Activated CD4-positive, alpha-beta T cell treated with anti-CD3 and anti-CD28 coated beads for 1 hour (primary cell): ENCODE data around the gene LRRC59.
"Not testable (repeated sequence)": the region's sequence is repeated elsewhere in the genome, so short reads cannot be mapped to it uniquely, and the experiment has no call there.

Experiments used
- DNase-seq: peaks from one replicate; pipeline ENCODE4 v3.0.0-alpha.2; 2020

The LRRC59 gene

DNA sequence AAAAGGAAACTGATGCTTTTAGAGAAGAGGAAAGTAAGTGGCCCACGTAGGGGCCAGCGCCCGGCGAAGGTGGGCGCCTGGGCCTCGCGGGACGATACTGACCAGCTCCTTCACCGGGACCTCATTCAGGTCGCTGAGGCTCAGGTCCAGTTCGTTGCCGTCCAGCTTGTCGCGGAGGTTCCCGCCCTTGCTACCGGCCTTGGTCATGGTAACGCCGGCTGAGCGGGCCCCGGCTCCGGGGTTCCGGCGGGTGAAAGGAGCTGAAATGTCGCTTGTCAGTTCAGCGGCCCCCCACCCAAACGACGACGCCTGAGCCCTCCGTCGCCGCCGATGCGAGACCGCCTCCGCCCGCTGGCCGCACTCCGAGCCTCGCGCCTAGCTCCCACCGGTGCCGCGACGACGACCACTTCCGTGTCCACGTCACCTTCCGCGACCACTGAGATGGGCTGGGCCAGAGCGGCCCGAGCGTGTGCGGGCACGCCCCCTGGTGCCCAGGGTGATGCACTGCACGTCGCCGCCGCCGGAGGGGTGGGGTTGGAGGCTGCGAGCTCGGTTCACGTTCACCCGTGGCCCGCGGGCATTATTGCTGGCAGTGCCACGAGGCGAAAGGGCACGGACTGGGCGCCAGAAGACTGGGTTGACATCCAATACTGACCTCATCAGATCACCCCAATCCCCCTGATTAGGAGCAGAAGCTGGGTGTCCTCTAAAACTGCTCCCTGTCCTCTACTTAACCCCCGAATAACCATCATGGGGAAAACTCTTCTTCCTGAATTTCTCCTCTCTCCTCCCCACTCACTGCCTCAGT, at the start of gene LRRC59:
Gene LRRC59 (minus strand): TSS at position 413 of the 808 bp plus-strand sequence. CDS start 206 bp downstream, at position 207.
- DNase-seq, result peak; percentile 89

DNA sequence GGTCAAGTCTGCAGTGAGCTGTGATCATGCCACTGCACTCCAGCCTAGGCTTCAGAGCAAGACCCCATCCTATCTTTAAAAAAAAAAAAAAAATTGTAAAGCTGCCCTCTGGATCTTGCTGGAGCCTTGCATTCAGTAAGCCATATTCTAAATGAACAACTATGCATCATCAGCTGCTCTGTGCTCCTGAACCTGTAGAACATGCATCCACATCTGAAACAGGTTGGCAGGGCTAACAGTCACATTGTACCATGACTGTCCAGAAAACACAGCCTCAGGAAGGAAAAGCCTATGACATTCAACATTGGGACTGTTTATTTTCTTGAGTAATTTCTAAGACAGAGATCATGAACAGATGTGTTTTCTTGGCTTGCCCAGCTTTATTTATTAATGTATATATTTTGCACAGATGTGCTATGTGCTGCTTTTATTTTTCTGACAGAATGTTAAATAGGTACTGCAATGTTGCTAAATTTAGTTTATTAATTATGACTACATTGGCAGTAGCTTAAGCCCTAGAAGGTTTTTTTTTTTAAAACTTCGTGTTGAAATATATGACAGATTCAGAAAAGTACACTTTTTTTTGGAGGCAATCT, 48.5 kb upstream of the LRRC59 start:
- DNase-seq, result no peak

GRCh38 chr17:50444841-50445715, 47.8 kb upstream of the LRRC59 start:
- DNase-seq, result no peak

- no peak for DNase-seq
Observed at GRCh38 chr17:50443505-50443974, 46.2 kb upstream of the LRRC59 start.

GRCh38 chr17:50440838-50441829, 43.8 kb upstream of the LRRC59 start:
- no peak for DNase-seq

DNA sequence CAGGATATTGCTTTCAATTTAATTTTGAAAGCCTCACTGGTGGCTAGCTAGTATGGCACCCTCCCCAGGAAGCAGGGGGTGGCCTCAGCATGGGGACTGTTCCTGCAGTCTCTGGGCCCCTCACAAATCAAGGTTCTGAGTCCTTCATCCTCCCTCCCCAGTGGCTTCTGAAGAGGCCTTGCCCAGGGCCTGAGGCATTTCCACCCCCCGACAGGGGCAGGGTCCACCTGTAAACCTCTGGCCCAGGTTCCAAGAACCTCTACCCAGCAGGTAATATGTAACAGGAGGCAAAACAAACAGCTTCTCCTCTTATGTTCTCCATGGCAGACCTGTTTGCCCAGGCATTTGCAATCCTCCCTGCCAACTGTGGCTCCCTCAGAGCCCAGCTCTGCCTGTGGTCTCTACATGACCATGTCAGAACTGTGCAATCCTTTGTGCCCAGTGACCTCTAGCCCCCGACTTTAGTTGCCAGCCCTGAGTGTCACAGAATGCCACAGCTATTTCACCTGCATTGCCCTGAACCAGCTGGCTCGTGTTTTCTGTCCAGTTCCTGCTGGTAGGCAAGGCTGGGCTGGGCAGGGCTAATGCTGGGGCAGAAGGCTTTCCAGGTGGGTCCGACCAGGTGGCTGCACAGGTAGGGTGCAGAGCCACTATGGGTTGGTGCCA, 43.0 kb upstream of the LRRC59 start:
- no peak for DNase-seq

DNA sequence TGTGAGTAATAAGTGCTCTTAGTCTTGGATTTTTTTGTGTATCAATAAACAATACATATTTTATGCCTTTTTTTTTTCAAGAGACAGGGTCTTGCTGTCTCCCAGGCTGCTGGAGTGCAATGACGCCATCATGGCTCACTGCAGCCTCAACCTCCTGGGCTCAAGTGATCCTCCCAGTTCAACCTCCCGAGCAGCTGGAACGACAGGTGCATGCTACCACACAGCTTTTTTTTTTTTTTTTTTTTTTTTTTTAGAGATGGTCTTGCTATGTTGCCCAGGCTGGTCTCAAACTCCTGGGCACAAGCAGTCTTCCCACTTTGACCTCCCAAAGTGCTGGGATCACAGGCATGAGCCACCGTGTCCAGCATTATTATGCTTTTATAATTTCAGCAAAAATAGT, 41.7 kb upstream of the LRRC59 start:
- DNase-seq, result no peak

- no peak for DNase-seq
Observed at GRCh38 chr17:50437409-50437808, 40.1 kb upstream of the LRRC59 start.

GRCh38 chr17:50432125-50432762, 34.9 kb upstream of the LRRC59 start:
- no peak for DNase-seq

GRCh38 chr17:50430821-50431618, 33.7 kb upstream of the LRRC59 start:
- DNase-seq, result no peak

GRCh38 chr17:50429793-50430192, 32.5 kb upstream of the LRRC59 start:
- no peak for DNase-seq

GRCh38 chr17:50428831-50429424, 31.6 kb upstream of the LRRC59 start:
- no peak for DNase-seq

DNA sequence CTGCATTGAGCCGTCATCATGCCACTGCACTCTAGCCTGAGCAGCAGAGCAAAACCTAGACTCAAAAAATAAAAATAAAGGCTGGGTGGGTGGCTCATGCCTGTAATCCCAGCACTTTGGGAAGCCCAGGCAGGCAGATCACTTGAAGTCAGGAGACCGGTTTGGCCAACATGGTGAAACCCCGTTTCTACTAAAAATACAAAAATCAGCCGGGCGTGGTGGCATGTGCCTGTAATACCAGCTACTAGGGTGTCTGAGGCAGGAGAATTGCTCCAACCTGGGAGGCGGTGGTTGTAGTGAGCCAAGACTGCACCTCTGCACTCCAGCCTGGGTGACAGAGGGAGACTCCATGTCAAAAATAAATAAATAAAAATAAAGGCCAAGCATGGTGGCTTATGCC, 30.8 kb upstream of the LRRC59 start:
- DNase-seq, result not testable (repeated sequence)

DNA sequence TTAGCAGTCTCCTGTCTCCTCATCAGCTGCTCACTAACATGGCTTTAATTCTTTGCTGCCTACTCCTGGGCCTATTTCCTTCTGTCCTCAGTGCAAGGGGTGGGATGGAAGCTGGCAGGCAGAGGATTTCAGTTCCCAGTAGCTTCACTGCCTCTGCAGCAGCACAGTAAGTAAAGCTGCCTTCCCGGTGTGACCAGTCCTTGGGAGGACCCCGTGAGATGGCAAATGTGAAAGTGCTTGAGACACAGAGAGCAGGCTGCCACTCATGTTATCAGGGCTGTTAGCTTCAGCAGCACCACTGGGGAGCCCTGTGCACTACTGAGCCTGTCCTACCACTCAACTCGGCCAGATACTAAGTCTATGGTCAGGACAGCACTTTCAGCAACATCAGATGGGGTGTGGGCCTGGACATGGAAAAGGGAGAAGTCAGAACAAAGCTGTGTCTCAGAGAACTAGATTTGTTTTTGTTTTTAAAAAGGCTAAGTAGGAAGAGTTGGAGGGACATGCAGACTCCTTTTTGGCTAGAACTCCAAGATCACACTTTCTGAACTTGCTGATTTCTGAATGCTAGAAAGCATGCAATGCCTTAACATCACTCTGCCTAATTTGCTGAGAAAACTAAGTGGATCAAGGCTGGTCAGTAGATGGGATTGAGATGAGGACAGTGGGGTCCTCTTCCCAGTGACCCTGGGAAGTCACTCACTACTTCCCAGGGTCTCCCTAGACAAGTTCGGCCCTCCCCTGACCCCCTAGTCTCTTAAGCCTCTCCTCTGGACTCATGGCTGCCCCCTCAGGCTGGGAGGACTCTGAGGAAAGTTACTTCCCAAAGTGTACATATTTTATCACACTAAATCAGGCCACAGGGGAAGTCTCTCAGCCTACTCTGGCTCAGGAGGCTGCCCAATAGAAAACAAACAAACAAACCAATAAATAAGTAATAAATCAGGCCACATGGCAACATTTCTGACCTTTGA, 29.8 kb upstream of the LRRC59 start:
- no peak for DNase-seq

- DNase-seq, result no peak
Observed at GRCh38 chr17:50426472-50426782, 29.1 kb upstream of the LRRC59 start.

DNA sequence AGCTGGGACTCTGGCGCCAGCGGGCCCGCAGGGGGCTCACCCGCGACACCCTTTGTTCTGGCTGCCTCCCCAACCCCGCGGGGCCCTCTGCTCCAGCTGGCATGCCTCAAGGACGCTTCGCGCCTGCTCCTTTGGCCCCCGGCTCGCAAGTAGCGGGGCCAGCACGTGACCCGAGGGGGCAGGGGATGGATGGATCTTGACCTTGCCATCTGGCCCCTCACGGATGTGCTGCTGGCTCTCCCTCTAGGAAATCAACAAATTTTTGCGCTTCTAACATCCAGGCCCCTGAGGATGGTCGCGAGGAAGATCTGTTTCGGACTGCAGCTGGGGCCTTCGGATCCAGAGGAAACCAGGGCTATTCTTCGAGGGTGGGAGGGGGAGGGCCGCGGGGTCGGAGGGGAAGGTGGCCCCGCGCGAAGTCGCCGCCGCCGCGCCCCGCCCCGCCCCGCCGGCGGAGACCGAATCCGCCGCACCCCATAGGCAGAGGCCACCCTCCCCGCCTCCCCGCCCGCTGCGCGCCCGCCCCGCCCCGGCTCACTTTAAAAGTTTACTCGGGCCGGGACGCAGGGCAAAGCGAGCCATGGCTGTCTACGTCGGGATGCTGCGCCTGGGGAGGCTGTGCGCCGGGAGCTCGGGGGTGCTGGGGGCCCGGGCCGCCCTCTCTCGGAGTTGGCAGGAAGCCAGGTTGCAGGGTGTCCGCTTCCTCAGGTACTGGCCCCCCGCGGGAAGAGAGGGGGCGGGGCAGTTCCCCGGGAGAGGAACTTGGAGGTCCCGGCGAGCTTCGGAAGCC, 28.6 kb upstream of the LRRC59 start, which contains the start of gene ACSF2:
Gene ACSF2 (plus strand): TSS at position 537 of the 790 bp plus-strand sequence. CDS start 44 bp downstream, at position 581.
- DNase-seq, result peak; percentile 52

DNA sequence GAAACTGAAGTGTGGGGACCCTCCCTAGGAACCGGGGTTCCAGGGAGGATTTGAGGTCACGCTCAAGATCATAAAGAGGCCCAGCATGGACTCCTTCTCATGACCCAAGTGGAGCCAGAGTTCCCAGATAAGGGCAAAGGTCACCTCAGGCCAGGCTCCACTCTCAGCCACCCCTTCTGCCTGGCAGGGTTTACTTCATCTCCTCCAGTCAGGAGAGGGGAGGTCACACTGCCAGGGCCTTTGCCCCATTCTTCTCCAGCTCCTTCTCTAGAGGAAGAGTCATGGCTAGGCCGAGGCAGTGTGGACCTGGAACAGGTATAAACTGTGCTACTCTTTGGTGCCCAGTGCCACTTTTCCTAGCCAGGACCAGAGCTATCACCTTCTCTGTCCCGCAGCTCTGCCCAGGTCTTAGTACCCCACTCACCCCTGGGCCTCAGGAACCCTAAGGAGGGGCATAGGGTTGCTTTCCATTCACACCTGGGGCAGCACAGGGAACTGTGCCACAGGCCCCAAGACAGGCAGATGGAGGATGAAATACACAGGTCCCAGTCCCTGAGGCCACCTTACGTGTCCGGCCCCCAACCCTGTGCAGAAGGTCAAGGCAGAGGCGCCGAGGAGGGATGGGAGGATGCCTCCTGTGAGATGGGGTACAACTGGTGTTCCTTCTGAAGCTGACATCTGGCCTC, 27.8 kb upstream of the LRRC59 start:
- DNase-seq, result no peak
